ENCODE results near the gene FAM53B. TPM values are rescaled to one million over a fixed set of nuclear protein-coding genes. Genes with fewer than 3 reads are reported as not detected.
A peak's percentile ranks its signal among the peaks of the same experiment; 100 is the strongest.

The FAM53B gene, protein sequence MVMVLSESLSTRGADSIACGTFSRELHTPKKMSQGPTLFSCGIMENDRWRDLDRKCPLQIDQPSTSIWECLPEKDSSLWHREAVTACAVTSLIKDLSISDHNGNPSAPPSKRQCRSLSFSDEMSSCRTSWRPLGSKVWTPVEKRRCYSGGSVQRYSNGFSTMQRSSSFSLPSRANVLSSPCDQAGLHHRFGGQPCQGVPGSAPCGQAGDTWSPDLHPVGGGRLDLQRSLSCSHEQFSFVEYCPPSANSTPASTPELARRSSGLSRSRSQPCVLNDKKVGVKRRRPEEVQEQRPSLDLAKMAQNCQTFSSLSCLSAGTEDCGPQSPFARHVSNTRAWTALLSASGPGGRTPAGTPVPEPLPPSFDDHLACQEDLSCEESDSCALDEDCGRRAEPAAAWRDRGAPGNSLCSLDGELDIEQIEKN
- 9.0 and 9.8 TPM in 2 replicates for total RNA-seq (2021)
- percentile 49 among the genes with signal in this experiment for Bru-seq, nascent RNA
- percentile 67 among the genes with signal in this experiment for BruChase-seq, experiment 1, labeled RNA remaining after a 2-hour chase
- BruChase-seq, experiment 2, labeled RNA remaining after a 6-hour chase = percentile 84 among the genes with signal in this experiment
- long read RNA-seq, full-length matches to known transcripts = 1 of 2 reads
- long read RNA-seq, partial matches to known transcripts = 0 of 2 reads
- long read RNA-seq, other reads (novel, unspliced or antisense) = 1 of 2 reads

DNA sequence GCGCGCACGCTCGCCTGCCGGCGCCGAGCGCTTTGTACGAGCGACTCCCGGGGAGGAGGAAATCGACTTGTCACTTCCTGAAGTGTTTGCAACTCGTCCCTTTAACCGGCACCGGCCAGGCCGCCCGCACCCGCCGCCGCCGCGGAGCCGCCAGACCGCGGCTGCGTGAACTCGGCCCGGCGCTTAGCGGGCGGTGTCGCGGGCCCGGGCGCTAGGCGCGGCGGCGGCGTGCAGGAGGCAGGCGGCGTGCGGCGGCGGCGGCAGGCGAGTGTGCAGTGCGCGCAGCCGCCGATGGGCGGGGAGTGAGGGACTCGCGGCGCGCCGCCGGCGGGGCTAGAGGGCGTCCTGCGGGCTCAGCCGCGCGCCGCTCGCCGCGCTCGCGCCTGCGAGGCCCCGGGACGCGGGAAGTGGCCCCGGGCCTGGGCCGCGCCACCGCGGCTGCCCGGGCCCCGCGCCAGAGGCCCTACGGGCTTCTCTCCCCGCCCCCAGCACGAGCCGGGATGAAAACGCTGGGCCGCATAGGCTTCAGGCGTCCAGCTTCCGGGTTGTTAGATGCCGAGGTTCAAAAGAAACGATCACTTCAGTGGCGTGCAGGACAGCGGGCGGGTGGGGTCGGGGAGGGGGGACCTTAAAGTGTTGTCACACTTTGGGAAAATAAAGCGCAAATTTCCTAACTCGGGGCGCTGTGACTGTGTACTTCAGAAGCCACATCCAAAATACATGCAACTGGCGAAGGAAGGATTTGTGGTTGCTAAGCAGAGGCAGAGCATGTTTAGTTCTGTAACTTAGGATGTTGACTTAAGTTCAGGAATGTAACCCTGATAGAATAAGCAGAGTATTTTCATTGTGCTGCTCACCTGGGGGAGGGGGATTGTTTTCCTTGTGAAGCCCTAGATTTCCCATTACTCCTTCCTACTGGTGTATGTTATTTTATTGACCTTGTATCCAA lies at the start of gene FAM53B:
FAM53B (minus strand) TSS at position 277 of the 949 bp plus-strand sequence. CDS start 37,665 bp downstream, outside the sequence.
- ChIA-PET CTCF (interaction anchor here (0.7 to 0.9 kb wide), 2 partner anchors 39 to 327 kb away, joined by 3 read pairs; no protein-coding TSS in a partner anchor), POLR2A (ENCODE audit: unreplicated experiment) (no interaction called here)
- Histone ChIP-seq H3K27me3 (ENCODE audit: insufficient read depth, low read depth) (no peaks in the 10 kb centered on the region), H4K20me1 (ENCODE audit: insufficient read depth) (peaks cover 5% of the 10 kb centered on the region), H3F3A (ENCODE audit: insufficient read depth, low read depth) (peaks cover 20% of the 10 kb centered on the region), H2AFZ (peak within 1 kb of the TSS; percentile 81), H3K27ac (peak within 1 kb of the TSS; percentile 68), H3K9me3 (ENCODE audit: insufficient read depth, low read depth) (no peaks in the 10 kb centered on the region), H3K4me2 (peak within 1 kb of the TSS; percentile 85), H3K79me2 (ENCODE audit: low read depth) (peaks cover 17% of the 10 kb centered on the region), H3K9me2 (ENCODE audit: insufficient read depth) (no peaks in the 10 kb centered on the region), H3K36me3 (ENCODE audit: low read depth) (no peaks in the 10 kb centered on the region), H3K4me1 (replicated peaks; ENCODE audit: insufficient read depth) (peaks cover 44% of the 10 kb centered on the region), H3K4me3 (peak within 1 kb of the TSS; percentile 73)
- DNase-seq = peak; percentile 72 to 83
- TF ChIP-seq EZH2 (IDR thresholded peaks at IDR 0.05; ENCODE audit: low read depth) (no peak), CTCF (conservative IDR thresholded peaks at IDR 0.05) (no peak)
- intact Hi-C loops (cut with micrococcal nuclease; ENCODE audit: unreplicated experiment) = loop anchor here (2.0 to 10.0 kb wide), 6 partner anchors 48 to 1162 kb away; partner anchors contain the start of genes EEF1AKMT2 and OAT
- BruUV-seq (replicated peaks) = TSS peak; percentile 47

DNA sequence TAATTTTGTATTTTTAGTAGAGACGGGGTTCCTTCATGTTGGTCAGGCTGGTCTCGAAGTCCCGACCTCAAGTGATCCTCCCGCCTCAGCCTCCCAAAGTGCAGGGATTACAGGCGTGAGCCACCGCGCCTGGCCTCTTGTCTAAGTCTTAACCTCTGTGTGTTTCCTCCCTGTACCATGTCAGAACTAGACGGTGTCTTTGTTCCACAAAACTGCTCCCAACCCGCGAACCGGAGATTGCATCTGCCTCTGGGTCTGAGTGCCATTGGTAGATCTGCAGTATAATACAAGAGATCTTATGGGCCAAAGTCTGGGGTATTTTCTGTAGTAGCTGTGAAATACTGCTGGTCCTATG lies 48.8 kb upstream of the FAM53B start:
- ChIA-PET CTCF (no interaction called here), POLR2A (ENCODE audit: unreplicated experiment) (interaction anchor here (0.5 kb wide), 1 partner anchor 180 kb away, joined by 7 read pairs; no protein-coding TSS in a partner anchor)
- Histone ChIP-seq H3K4me1 (replicated peaks; ENCODE audit: insufficient read depth) (peaks cover 6% of the 10 kb centered on the region; the same call in 1 of the 2 replicates), H4K20me1 (ENCODE audit: insufficient read depth) (no peaks in the 10 kb centered on the region), H3K27me3 (ENCODE audit: insufficient read depth, low read depth) (no peaks in the 10 kb centered on the region), H3K9me2 (ENCODE audit: insufficient read depth) (no peaks in the 10 kb centered on the region), H3K79me2 (ENCODE audit: low read depth) (peaks cover 17% of the 10 kb centered on the region), H3K36me3 (ENCODE audit: low read depth) (no peaks in the 10 kb centered on the region), H2AFZ (no peak overlapping the region), H3K27ac (no peak overlapping the region), H3K4me3 (peak overlapping the region; percentile 89; the same call in 1 of the 2 replicates), H3F3A (ENCODE audit: insufficient read depth, low read depth) (no peaks in the 10 kb centered on the region), H3K9me3 (ENCODE audit: insufficient read depth, low read depth) (no peaks in the 10 kb centered on the region), H3K4me2 (peak overlapping the region; percentile 79; the same call in 1 of the 2 replicates)
- no peak for DNase-seq
- BruUV-seq (replicated peaks) = no TSS peak
- no peak for TF ChIP-seq EZH2 (IDR thresholded peaks at IDR 0.05; ENCODE audit: low read depth)
- TF ChIP-seq CTCF (conservative IDR thresholded peaks at IDR 0.05) = no peak
- intact Hi-C loops (cut with micrococcal nuclease; ENCODE audit: unreplicated experiment) = loop anchor here (5.0 kb wide), 1 partner anchor 51 kb away; the partner anchor contains the start of gene FAM53B
